WTC11 (cell line): ENCODE results near the gene SSU72. TPM values are rescaled to one million over a fixed set of nuclear protein-coding genes. Genes with fewer than 3 reads are reported as not detected.

Source experiments
- ATAC-seq: fragments of 200-7000 bp; cut with Tn5 transposase; 2 replicates; pipeline ENCODE4 v1.10.0; 2021; ENCODE audit warnings: mild to moderate bottlenecking, moderate library complexity
- CTCF ChIA-PET: fragments of 300-600 bp; sonication (Branson Sonifier 250); formaldehyde crosslinking; loops from one replicate; lab custom pipeline; 2021; ENCODE audit warnings: antibody characterized with exemption; lab: Charles Lee
- POLR2A ChIA-PET: fragments of 350-600 bp; sonication (Branson Sonifier 250); formaldehyde crosslinking; loops from one replicate; lab custom pipeline; 2021; ENCODE audit warnings: antibody characterized with exemption; lab: Charles Lee
- DNase-seq: peaks from one replicate; pipeline ENCODE4 v3.0.0; 2021; ENCODE audit warnings: low spot score
- H3K27ac Mint-ChIP-seq: 2 replicates; pipeline ENCODE4 v1.8.0; 2021; ENCODE audit warnings: mixed read lengths
- H3K27me3 Mint-ChIP-seq: 2 replicates; pipeline ENCODE4 v1.8.0; 2021; ENCODE audit warnings: low read depth, mild to moderate bottlenecking, moderate library complexity, mixed read lengths
- H3K36me3 Mint-ChIP-seq: 2 replicates; pipeline ENCODE4 v1.8.0; 2021; ENCODE audit warnings: mixed read lengths
- H3K4me1 Mint-ChIP-seq: 2 replicates; pipeline ENCODE4 v1.8.0; 2022; ENCODE audit warnings: mixed read lengths
- H3K4me3 Mint-ChIP-seq: 2 replicates; pipeline ENCODE4 v1.8.0; 2021; ENCODE audit warnings: mild to moderate bottlenecking, moderate library complexity, mixed read lengths
- H3K9me3 Mint-ChIP-seq: 2 replicates; pipeline ENCODE4 v1.8.0; 2021; ENCODE audit warnings: mixed read lengths
- AR ChIP-seq: fragments of 250-450 bp; sonication (Bioruptor Pico); IDR thresholded peaks from 2 replicates; pipeline ENCODE4 v1.9.0; 2021; ENCODE audit warnings: mild to moderate bottlenecking
- ATF1 ChIP-seq: sonication (generic); formaldehyde crosslinking; IDR thresholded peaks from 2 replicates; pipeline ENCODE4 v1.8.1; 2023; ENCODE audit warnings: mild to moderate bottlenecking, moderate library complexity, missing genetic modification reagents
- CBFB ChIP-seq: sonication (generic); formaldehyde crosslinking; IDR thresholded peaks from 2 replicates; pipeline ENCODE4 v1.8.1; 2022; ENCODE audit warnings: mild to moderate bottlenecking, low read depth, missing genetic modification reagents
- GABPB1 ChIP-seq: sonication (generic); formaldehyde crosslinking; IDR thresholded peaks from 2 replicates; pipeline ENCODE4 v1.8.1; 2023; ENCODE audit warnings: mild to moderate bottlenecking, missing genetic modification reagents
- GRHL2 ChIP-seq: fragments of 250-450 bp; sonication (Bioruptor Pico); IDR thresholded peaks from 2 replicates; pipeline ENCODE4 v1.8.0; 2022; ENCODE audit warnings: mild to moderate bottlenecking, moderate library complexity; ENCODE audit not compliant: insufficient replicate concordance, severe bottlenecking
- HMGA2 ChIP-seq: fragments of 250-450 bp; sonication (Bioruptor Pico); IDR thresholded peaks from 2 replicates; pipeline ENCODE4 v1.4.0; 2021; ENCODE audit warnings: mild to moderate bottlenecking, moderate library complexity
- JAZF1 ChIP-seq: fragments of 250-450 bp; sonication (Bioruptor Pico); IDR thresholded peaks from 2 replicates; pipeline ENCODE4 v1.9.0; 2021; ENCODE audit warnings: moderate library complexity, mild to moderate bottlenecking, inconsistent platforms
- MYBL2 ChIP-seq: sonication (generic); formaldehyde crosslinking; IDR thresholded peaks from 2 replicates; pipeline ENCODE4 v1.8.1; 2023; ENCODE audit warnings: mild to moderate bottlenecking, moderate library complexity, missing genetic modification reagents
- NFE2L1 ChIP-seq: sonication (generic); formaldehyde crosslinking; IDR thresholded peaks from 2 replicates; pipeline ENCODE4 v1.8.1; 2023; ENCODE audit warnings: missing genetic modification reagents
- NR1H2 ChIP-seq: sonication (generic); formaldehyde crosslinking; IDR thresholded peaks from 2 replicates; pipeline ENCODE4 v1.9.0; 2021; ENCODE audit warnings: mild to moderate bottlenecking, moderate library complexity, missing genetic modification reagents
- NR3C1 ChIP-seq: sonication (generic); formaldehyde crosslinking; conservative IDR thresholded peaks from 2 replicates; pipeline ENCODE4 v1.8.1; 2023; ENCODE audit warnings: low read depth, mild to moderate bottlenecking, missing genetic modification reagents
- SMAD4 ChIP-seq: sonication (generic); formaldehyde crosslinking; IDR thresholded peaks from 2 replicates; pipeline ENCODE4 v1.8.0; 2022; ENCODE audit warnings: mild to moderate bottlenecking, missing genetic modification reagents
- SP1 ChIP-seq: sonication (generic); formaldehyde crosslinking; conservative IDR thresholded peaks from 2 replicates; pipeline ENCODE4 v1.8.1; 2022; ENCODE audit warnings: missing genetic modification reagents
- TCF7 ChIP-seq: sonication (generic); formaldehyde crosslinking; IDR thresholded peaks from 2 replicates; pipeline ENCODE4 v1.8.0; 2022; ENCODE audit warnings: mild to moderate bottlenecking, low read depth, missing genetic modification reagents, moderate library complexity
- TEAD1 ChIP-seq: sonication (generic); formaldehyde crosslinking; IDR thresholded peaks from 2 replicates; pipeline ENCODE4 v1.8.0; 2022; ENCODE audit warnings: mild to moderate bottlenecking, missing genetic modification reagents
- TEAD4 ChIP-seq: sonication (generic); formaldehyde crosslinking; IDR thresholded peaks from 2 replicates; pipeline ENCODE4 v1.8.0; 2022; ENCODE audit warnings: mild to moderate bottlenecking, missing genetic modification reagents
- ZNF138 ChIP-seq: sonication (generic); formaldehyde crosslinking; conservative IDR thresholded peaks from 2 replicates; pipeline ENCODE4 v1.8.1; 2022; ENCODE audit warnings: mild to moderate bottlenecking, moderate library complexity, missing genetic modification reagents
- ZNF232 ChIP-seq: sonication (generic); formaldehyde crosslinking; IDR thresholded peaks from 2 replicates; pipeline ENCODE4 v1.8.0; 2022; ENCODE audit warnings: mild to moderate bottlenecking, missing genetic modification reagents
- ZNF396 ChIP-seq: fragments of 250-450 bp; sonication (Bioruptor Pico); IDR thresholded peaks from 2 replicates; pipeline ENCODE4 v1.8.0; 2021; ENCODE audit warnings: mild to moderate bottlenecking, moderate library complexity, borderline replicate concordance
- ZNF423 ChIP-seq: fragments of 250-450 bp; sonication (Bioruptor Pico); IDR thresholded peaks from 2 replicates; pipeline ENCODE4 v2.1.2; 2022; ENCODE audit warnings: mild to moderate bottlenecking, moderate library complexity
- total RNA-seq: library from RNA; stranded (reverse); gene quantifications from 3 replicates; pipeline ENCODE4 v1.2.3, GENCODE V29; 2021
- TF ChIP-seq, protein P1 (sequence below): sonication (generic); formaldehyde crosslinking; IDR thresholded peaks from 2 replicates; pipeline ENCODE4 v1.8.1; 2022; ENCODE audit warnings: mild to moderate bottlenecking, missing genetic modification reagents, moderate library complexity, borderline replicate concordance
- TF ChIP-seq, protein P2 (sequence below): sonication (generic); formaldehyde crosslinking; IDR thresholded peaks from 2 replicates; pipeline ENCODE4 v1.8.0; 2022; ENCODE audit warnings: mild to moderate bottlenecking, missing genetic modification reagents
- TF ChIP-seq, protein P3 (sequence below): sonication (generic); formaldehyde crosslinking; IDR thresholded peaks from 2 replicates; pipeline ENCODE4 v1.8.1; 2023; ENCODE audit warnings: mild to moderate bottlenecking, missing genetic modification reagents

Gene SSU72
- total RNA-seq, 1 experiment from 2014 or later: 158 TPM

DNA sequence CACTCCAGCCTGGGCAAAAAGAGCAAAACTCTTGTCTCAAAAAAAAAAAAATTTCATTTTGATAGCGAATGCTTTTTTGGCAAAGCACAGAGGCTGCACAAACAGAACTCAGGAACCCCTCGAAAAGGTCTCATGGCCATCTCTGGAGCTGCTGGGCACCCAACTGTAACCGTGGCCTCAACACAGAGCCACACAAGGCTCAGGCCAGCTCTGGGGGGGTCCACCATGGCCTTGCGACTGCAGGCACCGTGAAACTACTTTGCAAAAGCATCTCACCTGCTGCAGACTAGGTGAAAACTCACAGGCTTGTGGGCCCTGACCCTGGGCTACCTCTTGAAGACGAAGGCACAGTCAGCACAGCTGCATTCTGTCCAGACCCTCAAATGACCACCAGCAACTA lies 18.2 kb downstream of the SSU72 start (continued):
- no peak for TF ChIP-seq NR1H2 (CRISPR knock-in tag)
- no peak for TF ChIP-seq SP1 (CRISPR knock-in tag)
- no peak for TF ChIP-seq MYBL2 (CRISPR knock-in tag)
- TF ChIP-seq, all 79 proteins: peak for 0

- no peaks in the 10 kb centered on the region for H3K9me3 Mint-ChIP-seq
- ChIA-PET POLR2A (no interaction called here), CTCF (no interaction called here)
- no peak for TF ChIP-seq TEAD1
- no peak for TF ChIP-seq ATF1 (CRISPR knock-in tag)
- no peak for TF ChIP-seq NR3C1
- no peak for TF ChIP-seq SMAD4
- TF ChIP-seq GRHL2 (CRISPR knock-in tag): no peak
- TF ChIP-seq ZNF396: no peak
- TF ChIP-seq ZNF232: no peak
- TF ChIP-seq GABPB1 (CRISPR knock-in tag): no peak
- TF ChIP-seq, protein P1, sequence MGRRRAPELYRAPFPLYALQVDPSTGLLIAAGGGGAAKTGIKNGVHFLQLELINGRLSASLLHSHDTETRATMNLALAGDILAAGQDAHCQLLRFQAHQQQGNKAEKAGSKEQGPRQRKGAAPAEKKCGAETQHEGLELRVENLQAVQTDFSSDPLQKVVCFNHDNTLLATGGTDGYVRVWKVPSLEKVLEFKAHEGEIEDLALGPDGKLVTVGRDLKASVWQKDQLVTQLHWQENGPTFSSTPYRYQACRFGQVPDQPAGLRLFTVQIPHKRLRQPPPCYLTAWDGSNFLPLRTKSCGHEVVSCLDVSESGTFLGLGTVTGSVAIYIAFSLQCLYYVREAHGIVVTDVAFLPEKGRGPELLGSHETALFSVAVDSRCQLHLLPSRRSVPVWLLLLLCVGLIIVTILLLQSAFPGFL (CRISPR knock-in tag): no peak
- TF ChIP-seq ZNF423: no peak
- TF ChIP-seq, protein P2, sequence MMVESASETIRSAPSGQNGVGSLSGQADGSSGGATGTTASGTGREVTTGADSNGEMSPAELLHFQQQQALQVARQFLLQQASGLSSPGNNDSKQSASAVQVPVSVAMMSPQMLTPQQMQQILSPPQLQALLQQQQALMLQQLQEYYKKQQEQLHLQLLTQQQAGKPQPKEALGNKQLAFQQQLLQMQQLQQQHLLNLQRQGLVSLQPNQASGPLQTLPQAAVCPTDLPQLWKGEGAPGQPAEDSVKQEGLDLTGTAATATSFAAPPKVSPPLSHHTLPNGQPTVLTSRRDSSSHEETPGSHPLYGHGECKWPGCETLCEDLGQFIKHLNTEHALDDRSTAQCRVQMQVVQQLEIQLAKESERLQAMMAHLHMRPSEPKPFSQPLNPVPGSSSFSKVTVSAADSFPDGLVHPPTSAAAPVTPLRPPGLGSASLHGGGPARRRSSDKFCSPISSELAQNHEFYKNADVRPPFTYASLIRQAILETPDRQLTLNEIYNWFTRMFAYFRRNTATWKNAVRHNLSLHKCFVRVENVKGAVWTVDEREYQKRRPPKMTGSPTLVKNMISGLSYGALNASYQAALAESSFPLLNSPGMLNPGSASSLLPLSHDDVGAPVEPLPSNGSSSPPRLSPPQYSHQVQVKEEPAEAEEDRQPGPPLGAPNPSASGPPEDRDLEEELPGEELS: no peak
- TF ChIP-seq TCF7 (CRISPR knock-in tag): no peak
- no peak for TF ChIP-seq NFE2L1 (CRISPR knock-in tag)
- no peak for TF ChIP-seq JAZF1 (CRISPR knock-in tag)
- TF ChIP-seq TEAD4 (CRISPR knock-in tag): no peak
- no peak for TF ChIP-seq AR (CRISPR knock-in tag)
- no peak for TF ChIP-seq HMGA2 (CRISPR knock-in tag)
- TF ChIP-seq CBFB (CRISPR knock-in tag): no peak
- no peak for TF ChIP-seq ZNF138 (CRISPR knock-in tag)
- TF ChIP-seq, protein P3, sequence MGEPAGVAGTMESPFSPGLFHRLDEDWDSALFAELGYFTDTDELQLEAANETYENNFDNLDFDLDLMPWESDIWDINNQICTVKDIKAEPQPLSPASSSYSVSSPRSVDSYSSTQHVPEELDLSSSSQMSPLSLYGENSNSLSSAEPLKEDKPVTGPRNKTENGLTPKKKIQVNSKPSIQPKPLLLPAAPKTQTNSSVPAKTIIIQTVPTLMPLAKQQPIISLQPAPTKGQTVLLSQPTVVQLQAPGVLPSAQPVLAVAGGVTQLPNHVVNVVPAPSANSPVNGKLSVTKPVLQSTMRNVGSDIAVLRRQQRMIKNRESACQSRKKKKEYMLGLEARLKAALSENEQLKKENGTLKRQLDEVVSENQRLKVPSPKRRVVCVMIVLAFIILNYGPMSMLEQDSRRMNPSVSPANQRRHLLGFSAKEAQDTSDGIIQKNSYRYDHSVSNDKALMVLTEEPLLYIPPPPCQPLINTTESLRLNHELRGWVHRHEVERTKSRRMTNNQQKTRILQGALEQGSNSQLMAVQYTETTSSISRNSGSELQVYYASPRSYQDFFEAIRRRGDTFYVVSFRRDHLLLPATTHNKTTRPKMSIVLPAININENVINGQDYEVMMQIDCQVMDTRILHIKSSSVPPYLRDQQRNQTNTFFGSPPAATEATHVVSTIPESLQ (CRISPR knock-in tag): no peak
- TF ChIP-seq, all 79 proteins: peak for 0
- no peak overlapping the region for H3K4me3 Mint-ChIP-seq
- DNase-seq: no peak
- peak overlapping the region; percentile 49; the same call in 1 of the 2 replicates for H3K27ac Mint-ChIP-seq
- ATAC-seq: no peak
- H3K36me3 Mint-ChIP-seq: peaks cover 4% of the 10 kb centered on the region; the same call in 1 of the 2 replicates
- no peaks in the 10 kb centered on the region for H3K4me1 Mint-ChIP-seq
- H3K27me3 Mint-ChIP-seq: no peaks in the 10 kb centered on the region; the same call in 1 of the 2 replicates
Measured at GRCh38 chr1:1554926-1555915, 19.4 kb downstream of the SSU72 start.
